Keratinocyte (primary cell): Measurements from ENCODE around the gene CD96.

Experiments
- EZH2 ChIP-seq: IDR thresholded peaks from one replicate; pipeline ENCODE4 v1.6.1; 2012; ENCODE audit warnings: inconsistent platforms, mild to moderate bottlenecking, low read length, moderate library complexity
- TF ChIP-seq, protein P1 (sequence below), 3 experiments: IDR thresholded peaks in 1 of 3; conservative IDR thresholded peaks in 1 of 3; optimal IDR thresholded peaks in 1 of 3; 2 replicates in 2 of 3; 3 replicates in 1 of 3; pipeline versions ENCODE3 to v1.5.1; 2011; ENCODE audit warnings: low read length in 3 of 3, mild to moderate bottlenecking in 3 of 3, moderate library complexity in 2 of 3, control low read depth in 1 of 3, inconsistent platforms in 1 of 3; ENCODE audit not compliant: insufficient read depth in 2 of 3; ENCODE audit errors: extremely low read depth in 1 of 3

DNA sequence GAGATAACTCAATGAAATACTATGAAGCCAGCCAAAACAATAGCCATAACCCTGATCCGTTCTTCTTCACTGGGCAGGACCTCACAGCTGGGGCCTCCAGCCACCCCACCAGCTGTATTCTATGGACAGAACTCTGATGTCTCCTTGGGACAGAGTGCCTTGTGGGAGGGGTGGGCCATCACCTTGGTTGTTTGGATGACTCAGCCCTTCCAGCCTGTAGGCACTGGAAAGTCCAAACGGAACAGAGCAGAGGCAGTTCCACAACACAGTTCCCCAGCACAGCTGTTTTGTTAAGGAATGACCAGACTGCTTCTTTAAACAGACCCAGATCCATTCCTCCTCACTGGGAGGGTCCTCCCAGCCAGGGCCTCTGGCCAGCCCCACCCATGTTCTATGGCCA, 85.1 kb downstream of the CD96 start:
- TF ChIP-seq EZH2: no peak
- TF ChIP-seq, protein P1, sequence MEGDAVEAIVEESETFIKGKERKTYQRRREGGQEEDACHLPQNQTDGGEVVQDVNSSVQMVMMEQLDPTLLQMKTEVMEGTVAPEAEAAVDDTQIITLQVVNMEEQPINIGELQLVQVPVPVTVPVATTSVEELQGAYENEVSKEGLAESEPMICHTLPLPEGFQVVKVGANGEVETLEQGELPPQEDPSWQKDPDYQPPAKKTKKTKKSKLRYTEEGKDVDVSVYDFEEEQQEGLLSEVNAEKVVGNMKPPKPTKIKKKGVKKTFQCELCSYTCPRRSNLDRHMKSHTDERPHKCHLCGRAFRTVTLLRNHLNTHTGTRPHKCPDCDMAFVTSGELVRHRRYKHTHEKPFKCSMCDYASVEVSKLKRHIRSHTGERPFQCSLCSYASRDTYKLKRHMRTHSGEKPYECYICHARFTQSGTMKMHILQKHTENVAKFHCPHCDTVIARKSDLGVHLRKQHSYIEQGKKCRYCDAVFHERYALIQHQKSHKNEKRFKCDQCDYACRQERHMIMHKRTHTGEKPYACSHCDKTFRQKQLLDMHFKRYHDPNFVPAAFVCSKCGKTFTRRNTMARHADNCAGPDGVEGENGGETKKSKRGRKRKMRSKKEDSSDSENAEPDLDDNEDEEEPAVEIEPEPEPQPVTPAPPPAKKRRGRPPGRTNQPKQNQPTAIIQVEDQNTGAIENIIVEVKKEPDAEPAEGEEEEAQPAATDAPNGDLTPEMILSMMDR (optimal IDR thresholded peaks at IDR 0.05 in 1 of 3, IDR thresholded peaks at IDR 0.05 in 1 of 3, conservative IDR thresholded peaks at IDR 0.05 in 1 of 3; ENCODE audit: extremely low read depth in 1 of 3, insufficient read depth in 2 of 3, low read length in 3 of 3): no peak
